ENCODE measurements around the gene MAML2. TPM values are rescaled to one million over a fixed set of nuclear protein-coding genes. Genes with fewer than 3 reads are reported as not detected.
A peak's percentile ranks its signal among the peaks of the same experiment; 100 is the strongest.

Gene MAML2
- total RNA-seq, 4 donors from 2014 or later: 4.7 to 21.7 (median 7.3) TPM

GRCh38 chr11:96260067-96260511 lies 82.9 kb downstream of the MAML2 start:
- no peak overlapping the region for H3K4me3 ChIP-seq
- TF ChIP-seq POLR2A (IDR thresholded peaks at IDR 0.05) (no peak), CTCF (IDR thresholded peaks at IDR 0.05) (no peak)
- H3K27me3 ChIP-seq: no peaks in the 10 kb centered on the region
- H3K36me3 ChIP-seq: no peaks in the 10 kb centered on the region
- DNase-seq: no peak
- intact Hi-C loops (cut with DNase I): no loop called here
- WGBS, 2 donors: 63 to 75% methylated on average over 3 of the region's 3 CpGs
- H3K27ac ChIP-seq: peak overlapping the region; percentile 38 to 73 (median 59)
- peaks cover 16 to 81% (median 35%) of the 10 kb centered on the region in 3 donors for H3K4me1 ChIP-seq
- H3K9me3 ChIP-seq: no peaks in the 10 kb centered on the region

- H3K9me3 ChIP-seq: no peaks in the 10 kb centered on the region
- H3K4me1 ChIP-seq: peaks cover 21 to 83% (median 40%) of the 10 kb centered on the region in 3 donors
- TF ChIP-seq POLR2A (IDR thresholded peaks at IDR 0.05): no peak
- TF ChIP-seq CTCF (IDR thresholded peaks at IDR 0.05): no peak
- WGBS, 2 donors: 24 to 28% methylated on average over 4 of the region's 4 CpGs
- H3K27me3 ChIP-seq: no peaks in the 10 kb centered on the region
- no peak for DNase-seq
- H3K36me3 ChIP-seq: no peaks in the 10 kb centered on the region
- no peak overlapping the region for H3K4me3 ChIP-seq
- intact Hi-C loops (cut with DNase I): loop anchor here (10.0 kb wide), 1 partner anchor 76 kb away; no protein-coding TSS in a partner anchor
- peak overlapping the region; percentile 11 to 73 (median 51) for H3K27ac ChIP-seq
Measured at GRCh38 chr11:96259134-96259830, 83.7 kb downstream of the MAML2 start.

GRCh38 chr11:96257972-96258934 lies 84.7 kb downstream of the MAML2 start:
- 37 to 49% methylated on average over 4 of the region's 4 CpGs for WGBS, 2 donors
- Histone ChIP-seq H3K4me3 (peak overlapping the region in 1 of 4 donors; percentile 30), H3K9me3 (no peaks in the 10 kb centered on the region), H3K36me3 (no peaks in the 10 kb centered on the region), H3K27me3 (no peaks in the 10 kb centered on the region), H3K4me1 (peaks cover 17 to 84% (median 35%) of the 10 kb centered on the region in 3 donors), H3K27ac (peak overlapping the region; percentile 38 to 80 (median 68))
- TF ChIP-seq POLR2A (IDR thresholded peaks at IDR 0.05): no peak
- intact Hi-C loops (cut with DNase I): loop anchor here (10.0 kb wide), 1 partner anchor 77 kb away; no protein-coding TSS in a partner anchor
- DNase-seq: no peak

DNA sequence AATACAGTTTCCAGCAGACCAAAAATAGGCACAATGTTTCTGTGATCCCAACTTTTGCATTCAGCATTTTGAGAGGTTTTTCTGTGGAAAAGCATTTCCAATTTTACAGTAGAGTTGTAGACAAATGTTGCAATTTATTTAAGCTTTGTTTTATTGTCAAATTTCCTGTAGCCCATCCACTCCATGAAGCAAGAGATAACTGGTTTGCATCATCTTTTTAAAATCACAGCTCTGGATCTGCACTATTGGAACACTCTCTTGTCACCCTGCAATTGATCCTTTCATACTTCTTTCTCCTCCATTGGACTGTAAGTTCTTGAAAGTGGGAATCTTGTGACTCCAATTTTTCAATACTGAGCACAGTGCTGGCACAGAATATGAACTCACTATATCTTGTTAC lies 86.0 kb downstream of the MAML2 start:
- TF ChIP-seq CTCF (IDR thresholded peaks at IDR 0.05): no peak
- no peak for TF ChIP-seq POLR2A (IDR thresholded peaks at IDR 0.05)
- Histone ChIP-seq H3K4me1 (peaks cover 17 to 74% (median 26%) of the 10 kb centered on the region in 3 donors), H3K27me3 (no peaks in the 10 kb centered on the region), H3K4me3 (no peak overlapping the region), H3K9me3 (no peaks in the 10 kb centered on the region), H3K36me3 (no peaks in the 10 kb centered on the region), H3K27ac (peak overlapping the region in 1 of 4 donors; percentile 73)
- DNase-seq: no peak
- intact Hi-C loops (cut with DNase I): loop anchor here (10.0 kb wide), 1 partner anchor 78 kb away; no protein-coding TSS in a partner anchor

- no peak for DNase-seq
- H3K4me1 ChIP-seq: peaks cover 17 to 74% (median 26%) of the 10 kb centered on the region in 3 donors
- intact Hi-C loops (cut with DNase I): loop anchor here (10.0 kb wide), 1 partner anchor 78 kb away; no protein-coding TSS in a partner anchor
- no peaks in the 10 kb centered on the region for H3K27me3 ChIP-seq
- H3K27ac ChIP-seq: peak overlapping the region in 1 of 4 donors; percentile 3
- H3K4me3 ChIP-seq: no peak overlapping the region
- H3K9me3 ChIP-seq: no peaks in the 10 kb centered on the region
- no peaks in the 10 kb centered on the region for H3K36me3 ChIP-seq
- TF ChIP-seq CTCF (IDR thresholded peaks at IDR 0.05) (no peak), POLR2A (IDR thresholded peaks at IDR 0.05) (no peak)
- WGBS, 2 donors: 60 to 63% methylated on average over 8 of the region's 8 CpGs
Measured at GRCh38 chr11:96256215-96257011, 86.6 kb downstream of the MAML2 start.

All from esophagus squamous epithelium (tissue), 5 donors.